Activated T-cell treated with anti-CD3 and anti-CD28 coated beads for 24 hours (primary cell): ENCODE measurements around the gene PTPRS.
"Not testable (repeated sequence)": the region's sequence is repeated elsewhere in the genome, so short reads cannot be mapped to it uniquely, and the experiment has no call there.

Experiments
- DNase-seq: peaks from one replicate; pipeline ENCODE4 v3.0.0-alpha.2; 2020; ENCODE audit warnings: low read depth

Gene PTPRS

DNA sequence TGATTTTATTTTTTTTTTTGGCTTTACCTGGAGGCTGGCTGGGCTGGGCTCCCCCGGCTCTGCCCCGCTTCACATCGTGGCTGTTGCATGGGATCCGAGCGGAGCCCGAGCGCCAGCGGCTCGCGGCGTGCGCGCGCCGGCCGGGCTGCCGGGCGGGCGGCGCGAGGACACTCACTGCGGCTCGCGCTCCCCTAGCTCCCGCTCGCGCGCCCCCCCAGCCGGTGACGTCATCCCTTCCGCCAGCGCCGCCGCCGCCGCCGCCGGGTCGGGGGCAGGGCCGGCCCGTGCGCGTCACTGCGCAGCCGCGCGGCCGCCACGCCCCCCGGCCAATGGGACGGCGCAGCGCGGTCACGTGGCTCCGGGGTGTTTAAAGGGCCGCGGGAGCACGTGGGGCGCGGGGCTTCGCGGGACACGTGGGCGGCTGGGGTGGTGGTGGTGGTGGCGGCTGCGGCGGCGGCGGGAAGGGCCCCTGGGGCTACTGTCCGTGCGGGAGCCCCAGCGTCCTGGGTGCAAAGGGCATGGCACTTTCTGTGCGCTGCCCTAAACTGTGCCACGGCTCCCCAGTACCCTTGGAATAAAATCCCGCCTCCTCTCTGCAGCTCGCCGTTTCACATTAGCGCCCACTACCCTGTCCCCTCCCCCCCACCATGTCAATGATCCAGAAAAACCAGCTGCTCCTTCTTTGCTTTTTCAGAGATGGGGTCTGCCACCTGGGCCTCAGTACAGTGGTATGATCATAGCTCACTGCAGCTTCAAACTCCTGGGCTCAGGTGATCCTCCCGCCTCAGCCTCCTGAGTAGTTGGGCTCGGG, at the start of gene PTPRS:
Gene PTPRS (minus strand): TSS at position 176 of the 811 bp plus-strand sequence. CDS start 54,672 bp downstream, outside the sequence.
- peak; percentile 43 for DNase-seq

DNA sequence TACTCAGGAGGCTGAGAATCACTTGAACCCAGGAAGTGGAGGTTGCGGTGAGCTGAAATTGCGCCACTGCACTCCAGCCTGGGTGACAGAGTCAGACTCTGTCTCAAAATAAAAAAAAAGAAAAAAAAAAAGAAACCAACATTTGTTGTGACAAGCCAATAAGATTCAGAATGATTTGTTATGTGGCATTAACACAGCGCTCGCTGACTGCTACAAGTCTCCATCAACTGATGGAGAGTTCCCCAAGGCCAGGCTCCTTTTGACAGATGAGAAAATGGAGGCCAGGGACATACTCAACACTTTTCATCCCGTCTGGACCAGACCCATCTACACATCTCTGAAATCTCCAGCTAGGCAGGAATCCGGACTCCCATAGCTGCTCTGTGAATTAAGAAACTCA, 48.7 kb upstream of the PTPRS start:
- DNase-seq, result no peak

DNA sequence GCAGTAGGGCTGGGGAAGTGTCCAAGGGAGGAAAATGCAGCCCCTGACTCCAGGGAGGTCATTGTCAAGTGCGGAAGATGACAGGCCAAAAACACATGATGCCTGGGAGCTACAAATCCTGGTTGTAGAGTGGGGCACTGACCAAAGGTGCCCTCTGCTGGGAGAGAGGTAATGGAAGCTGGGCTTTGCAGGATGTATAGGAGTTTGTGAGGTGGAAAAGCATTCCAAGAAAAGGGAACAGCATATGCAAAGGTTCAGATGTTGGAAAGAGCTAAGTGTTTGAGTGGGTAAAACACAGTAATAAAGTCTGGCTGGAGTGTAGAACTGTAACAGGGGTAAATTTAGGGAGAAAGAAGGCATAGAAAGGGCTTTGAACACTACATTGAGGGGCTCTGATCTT, 46.9 kb upstream of the PTPRS start:
- no peak for DNase-seq

DNA sequence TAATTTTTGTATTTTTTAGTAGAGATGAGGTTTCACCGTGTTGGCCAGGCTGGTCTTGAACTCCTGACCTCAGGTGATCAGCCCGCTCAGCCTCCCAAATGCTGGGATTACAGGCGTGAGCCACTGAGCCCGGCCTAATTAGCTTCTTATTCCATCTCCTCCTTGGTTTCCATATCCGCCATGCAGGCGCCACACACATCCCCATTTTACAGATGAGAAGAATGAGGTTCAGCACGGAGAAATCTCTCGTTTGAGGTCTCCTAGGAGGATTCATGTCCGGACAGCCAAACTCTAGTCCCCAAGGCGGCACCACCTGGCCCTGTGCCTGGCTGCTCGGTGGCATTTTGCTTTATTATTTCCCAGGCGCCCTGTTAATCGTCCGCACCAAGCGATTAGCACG, 46.2 kb upstream of the PTPRS start:
- no peak for DNase-seq

DNA sequence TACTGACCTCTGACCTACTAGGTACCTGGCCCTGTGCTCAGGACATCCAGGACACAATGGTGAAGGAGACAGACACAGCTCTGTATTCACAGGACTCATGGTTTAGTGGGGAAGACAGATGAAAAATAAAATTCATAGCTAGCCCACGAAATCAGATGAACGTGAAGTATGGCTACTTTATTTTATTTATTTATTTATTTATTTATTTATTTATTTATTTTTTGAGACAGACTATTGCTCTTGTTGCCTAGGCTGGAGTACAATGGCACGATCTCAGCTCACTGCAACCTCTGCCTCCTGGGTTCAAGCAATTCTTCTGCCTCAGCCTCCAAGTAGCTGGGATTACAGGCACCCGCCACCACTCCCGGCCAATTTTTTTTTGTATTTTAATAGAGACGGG, 40.6 kb upstream of the PTPRS start:
- not testable (repeated sequence) for DNase-seq

DNA sequence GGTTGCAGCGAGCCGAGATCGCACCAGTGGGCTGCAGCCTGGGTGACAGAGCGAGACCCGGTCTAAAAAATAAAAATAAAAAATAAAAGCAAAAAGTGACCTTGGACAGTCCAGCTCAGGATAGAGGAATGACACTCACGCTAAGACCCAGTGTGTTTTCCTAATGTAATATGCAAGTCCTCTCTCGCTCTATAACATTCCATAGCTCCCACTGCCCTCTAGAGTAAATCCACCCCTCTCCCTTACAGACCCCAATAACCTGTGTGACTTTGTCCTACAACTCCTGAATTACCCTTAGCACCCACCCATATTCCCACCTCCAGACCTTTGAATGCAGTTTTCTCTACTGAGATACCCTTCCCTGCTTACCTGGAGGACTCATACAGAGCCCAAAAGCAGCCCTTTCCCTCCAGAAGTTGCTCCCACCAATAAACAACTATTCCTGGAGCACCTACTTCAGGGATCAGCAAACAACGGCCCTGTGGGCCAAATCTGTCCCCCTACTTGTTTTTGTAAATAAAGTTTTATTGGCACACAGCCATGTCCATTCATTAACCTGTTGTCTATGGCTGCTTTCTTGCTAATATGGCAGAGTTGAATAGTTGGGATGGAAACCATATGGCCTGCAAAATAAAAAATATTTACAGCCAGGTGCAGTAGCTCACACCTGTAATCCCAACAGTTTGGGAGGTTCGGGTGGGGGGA, 39.8 kb upstream of the PTPRS start:
- DNase-seq, result no peak

DNA sequence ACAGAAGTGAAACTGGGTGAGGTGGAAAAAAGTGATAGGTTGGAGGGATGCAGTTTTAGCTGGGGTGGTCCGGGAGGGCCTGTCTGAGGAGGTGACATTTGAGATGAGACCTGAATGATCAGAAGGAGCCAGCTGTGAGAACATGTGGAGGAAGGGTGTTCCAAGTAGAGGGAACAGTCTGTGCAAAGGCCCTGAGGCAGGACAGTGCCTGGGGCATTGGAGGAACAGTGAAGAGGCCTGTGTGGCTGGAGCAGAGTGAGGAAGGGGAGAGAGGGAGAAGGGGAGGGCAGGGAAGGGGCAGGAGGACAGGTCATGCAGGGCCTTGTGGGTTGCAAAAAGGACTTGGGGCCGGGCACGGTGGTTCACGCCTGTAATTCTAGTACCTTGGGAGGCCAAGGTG, 36.3 kb upstream of the PTPRS start:
- no peak for DNase-seq

DNA sequence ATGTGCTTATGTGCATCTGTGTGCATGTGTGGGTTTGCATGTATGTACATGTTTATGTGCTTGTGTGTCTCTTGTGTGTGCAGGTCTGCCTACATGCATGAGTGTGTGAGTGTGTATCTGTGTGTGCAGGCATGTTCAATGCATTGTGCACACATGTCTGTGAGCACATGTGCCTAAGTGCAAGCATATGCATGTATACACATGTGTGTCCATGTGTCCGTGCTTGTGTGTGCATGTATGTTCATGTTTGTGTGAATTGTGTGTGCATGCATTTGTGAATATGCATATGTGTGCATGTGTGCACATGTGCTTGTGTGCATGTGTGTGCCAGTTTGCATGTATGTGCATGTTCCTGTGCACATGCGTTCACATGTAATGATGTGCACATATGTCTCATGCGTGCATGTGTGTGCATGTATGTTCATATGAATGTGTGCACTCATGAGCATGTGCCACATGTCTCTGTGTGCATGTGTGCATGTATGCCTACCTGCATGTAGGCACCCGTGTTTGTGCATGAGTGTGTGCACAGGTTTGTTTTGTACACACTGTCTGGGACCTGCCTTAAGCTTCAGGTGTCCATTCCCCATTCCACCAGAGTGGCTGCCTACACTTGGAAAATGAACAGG, 32.1 kb upstream of the PTPRS start:
- DNase-seq, result no peak

DNA sequence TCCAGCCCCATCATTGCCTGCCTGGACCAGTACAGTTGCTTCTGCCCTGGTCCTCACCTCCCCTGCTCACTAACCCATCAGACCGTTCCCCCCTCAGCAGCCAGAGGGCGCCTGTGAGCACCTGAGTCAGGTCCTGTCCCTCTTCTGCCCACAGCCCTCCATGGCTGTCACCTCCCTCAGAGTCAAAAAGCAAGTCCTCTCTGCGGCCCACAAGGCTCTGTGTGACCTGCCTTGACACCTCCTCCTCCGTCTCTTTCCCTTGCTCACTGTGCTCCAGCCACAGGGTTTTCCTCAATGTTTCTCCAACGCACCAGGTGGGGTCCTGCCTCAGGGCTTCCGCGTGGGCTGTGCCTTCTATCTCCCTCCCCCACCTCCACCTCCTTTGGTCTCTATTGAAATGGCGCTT, 29.4 kb upstream of the PTPRS start:
- peak; percentile 45 for DNase-seq

DNA sequence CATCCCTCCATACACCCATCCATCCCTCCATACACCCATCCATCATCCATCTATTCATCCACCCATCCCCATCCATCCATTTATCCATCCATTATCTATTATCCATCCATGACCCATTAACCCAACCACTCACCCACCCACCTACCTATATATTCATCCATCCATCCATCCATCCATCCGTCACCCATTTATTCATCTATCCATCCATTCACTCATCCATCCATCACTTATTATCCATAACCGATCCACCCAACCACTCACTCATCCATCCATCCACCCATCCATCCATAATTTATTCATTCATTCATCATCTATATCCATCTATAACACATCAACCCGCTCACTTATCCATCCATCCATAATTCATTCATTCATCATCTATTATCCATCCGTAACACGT, 28.7 kb upstream of the PTPRS start:
- DNase-seq, result no peak

DNA sequence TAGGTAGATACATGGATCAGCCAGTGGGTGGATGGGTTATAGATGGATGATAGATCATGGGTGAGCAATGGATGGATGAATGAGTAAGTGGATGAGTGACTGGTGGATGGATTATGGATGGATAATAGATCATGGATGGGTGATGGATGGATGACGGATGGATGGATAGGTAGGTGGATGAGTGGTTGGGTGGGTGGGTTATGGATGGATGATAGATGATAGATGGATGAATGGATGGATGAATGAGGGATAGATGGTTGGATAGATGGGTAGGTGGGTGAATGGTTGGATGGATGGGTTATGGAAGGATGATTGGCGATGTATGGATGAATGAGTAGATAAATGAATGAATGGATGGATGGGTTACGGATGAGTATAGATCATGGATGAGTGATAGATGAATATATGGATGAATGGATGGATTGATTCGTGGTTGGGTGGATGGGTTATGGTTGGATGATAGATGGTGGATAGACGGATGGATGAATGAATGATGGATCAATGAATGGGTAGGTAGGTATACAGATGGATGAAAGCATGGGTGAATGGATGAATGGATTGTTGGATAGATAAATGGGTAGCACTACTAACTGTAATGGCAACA, 27.0 kb upstream of the PTPRS start:
- no peak for DNase-seq

DNA sequence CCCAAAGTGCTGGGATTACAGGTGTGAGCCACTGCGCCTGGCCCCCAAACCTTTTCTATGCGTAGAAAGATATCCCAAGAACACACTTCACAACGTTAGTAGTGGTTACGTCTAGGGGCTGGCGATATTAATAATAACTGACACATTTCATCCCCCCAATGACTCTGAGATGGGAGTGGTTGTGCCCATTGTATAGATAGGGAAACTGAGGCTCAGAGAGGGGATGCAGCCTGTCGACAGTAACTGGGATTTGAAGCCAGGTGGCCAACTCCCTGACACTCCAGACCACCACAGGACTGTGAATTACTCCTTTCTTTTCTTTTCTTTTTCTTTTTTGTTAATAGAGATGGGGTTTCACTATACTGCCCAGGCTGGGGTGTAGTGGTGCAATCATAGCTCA, 25.3 kb upstream of the PTPRS start:
- no peak for DNase-seq

DNA sequence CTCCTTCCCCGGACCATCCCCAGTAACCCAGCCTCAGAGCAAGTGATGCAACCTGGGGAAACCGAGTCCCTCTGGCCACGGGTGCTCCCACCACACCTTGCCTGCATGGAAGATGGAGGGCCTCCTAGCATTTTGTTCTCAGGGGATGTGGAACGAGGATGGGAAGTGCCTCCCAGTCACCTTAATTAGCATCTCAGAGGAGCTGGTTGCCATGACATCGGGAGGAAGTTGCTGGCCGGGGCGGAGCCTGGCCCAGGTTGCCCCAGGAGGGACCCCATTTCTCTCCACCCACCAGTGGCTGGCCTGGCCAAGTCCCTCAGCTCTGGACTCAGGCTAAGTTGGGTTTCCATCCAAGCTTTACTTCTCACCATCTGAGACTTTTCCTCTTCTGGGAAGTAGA, 24.1 kb upstream of the PTPRS start:
- DNase-seq, result no peak

DNA sequence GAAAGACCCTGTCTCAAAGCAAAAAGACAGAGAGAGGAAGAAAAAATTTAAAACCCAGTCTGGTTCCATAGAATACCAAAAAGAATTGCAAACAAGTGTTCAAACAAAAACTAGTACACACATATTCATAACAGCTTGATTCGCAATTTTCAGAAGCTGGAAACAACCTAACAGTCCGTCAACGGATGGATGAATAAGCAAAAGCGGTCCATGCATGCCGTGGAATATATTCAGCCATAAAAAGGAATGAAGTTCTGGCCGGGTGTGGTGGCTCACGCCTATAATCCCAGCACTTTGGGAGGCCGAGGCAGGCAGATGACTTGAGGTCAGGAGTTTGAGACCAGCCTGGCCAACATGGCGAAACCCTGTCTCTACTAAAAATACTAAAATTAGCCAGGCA, 21.2 kb upstream of the PTPRS start:
- not testable (repeated sequence) for DNase-seq

DNA sequence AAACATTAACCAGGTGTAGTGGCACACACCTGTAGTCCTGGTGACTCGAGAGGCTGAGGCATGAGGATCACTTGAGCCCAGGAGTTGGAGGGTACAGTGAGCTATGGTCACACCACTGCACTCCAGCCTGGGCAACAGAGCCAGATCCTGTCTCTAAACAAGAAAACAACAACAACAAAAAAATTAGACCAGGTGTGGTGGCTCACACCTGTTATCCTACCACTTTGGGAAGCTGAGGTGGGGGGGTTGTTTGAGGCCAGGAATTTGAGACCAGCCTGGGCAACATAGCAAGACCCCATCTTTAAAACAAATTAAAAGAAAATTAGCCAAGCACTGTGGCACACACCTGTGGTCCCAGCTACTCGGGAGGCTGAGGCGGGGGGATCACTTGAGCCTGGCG, 20.8 kb upstream of the PTPRS start:
- no peak for DNase-seq

DNA sequence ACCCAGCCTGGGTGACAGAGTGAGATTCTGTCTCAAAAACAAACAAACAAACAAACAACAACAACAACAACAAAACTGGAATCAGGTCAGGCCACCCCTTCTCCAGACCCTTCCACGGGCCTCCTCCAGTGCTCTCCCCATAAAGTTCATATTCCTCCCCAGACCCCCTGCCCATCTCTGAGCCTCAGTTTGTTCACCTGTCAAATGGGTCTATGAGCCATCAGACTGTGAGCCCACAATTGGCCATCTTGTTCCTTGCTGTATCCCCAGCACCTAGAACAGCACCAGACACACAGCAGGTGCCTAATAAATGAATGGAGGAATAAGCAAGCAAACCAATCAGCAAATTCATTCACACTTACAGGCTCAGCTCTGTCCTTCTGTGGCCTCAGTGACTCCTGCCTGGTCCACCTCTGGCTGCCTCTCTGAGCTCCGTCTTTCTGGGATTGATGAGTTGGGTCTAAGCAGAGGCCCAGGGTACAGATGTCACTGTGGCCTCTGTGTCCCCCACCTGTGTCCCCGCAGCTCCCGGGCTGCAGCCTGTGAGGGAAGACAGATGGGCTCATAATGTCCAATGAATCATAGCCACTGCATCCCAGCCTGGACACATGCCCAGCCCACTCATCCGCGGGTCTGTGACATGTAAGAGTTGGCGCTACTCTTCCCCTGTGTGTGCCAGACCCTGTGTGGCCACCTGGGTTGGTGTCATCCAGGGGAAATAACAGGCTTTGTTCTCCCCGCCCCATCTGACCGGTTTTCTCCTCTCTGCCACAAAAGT, 19.6 kb upstream of the PTPRS start:
- no peak for DNase-seq

DNA sequence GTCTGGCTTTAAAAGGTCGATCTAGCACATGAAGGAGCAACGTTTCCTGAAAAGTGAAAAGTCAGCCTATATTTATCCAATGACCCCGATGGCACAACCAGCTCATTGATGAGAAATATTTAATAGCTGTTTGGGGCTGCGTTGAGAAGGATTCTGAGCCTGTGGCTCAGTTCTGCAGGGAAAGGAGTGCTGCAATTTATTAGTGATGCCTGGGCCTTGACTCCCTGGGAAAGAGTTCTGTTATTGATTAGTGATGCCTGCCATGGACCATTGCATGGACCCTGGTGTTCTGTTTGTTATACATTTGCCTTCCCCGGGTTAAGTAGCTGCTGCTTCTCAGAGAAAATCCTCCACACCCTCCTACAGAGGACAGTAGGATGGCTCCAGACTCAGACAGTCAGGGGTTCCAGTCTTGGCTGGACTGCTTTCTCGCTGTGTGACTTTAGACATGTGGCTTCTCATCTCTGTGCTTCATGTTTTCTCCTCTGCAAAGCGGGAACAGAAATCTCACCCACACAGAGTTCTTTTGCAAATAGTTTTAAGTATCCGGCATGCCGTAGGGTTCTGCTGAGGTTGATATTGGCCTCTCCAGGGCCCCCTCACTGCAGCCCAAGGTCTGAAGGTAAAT, 17.7 kb upstream of the PTPRS start:
- no peak for DNase-seq

DNA sequence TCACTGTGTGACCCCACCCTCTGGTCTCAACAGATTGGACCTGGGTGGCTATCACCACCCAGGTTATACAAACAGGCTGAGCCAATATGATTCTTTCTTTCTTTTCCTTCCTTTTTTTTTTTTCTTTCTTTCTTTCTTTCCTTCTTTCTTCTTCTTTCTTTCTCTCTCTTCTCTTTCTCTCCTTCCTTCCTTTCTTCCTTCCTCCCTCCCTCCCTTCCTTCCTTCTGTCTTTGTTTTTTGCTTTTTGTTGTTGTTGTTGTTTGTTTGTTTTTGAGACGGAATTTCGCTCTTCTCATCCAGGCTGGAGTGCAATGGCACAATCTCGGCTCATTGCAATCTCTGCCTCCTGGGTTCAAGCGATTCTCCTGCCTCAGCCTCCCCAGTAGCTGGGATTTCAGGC, 17.0 kb upstream of the PTPRS start:
- DNase-seq, result no peak

DNA sequence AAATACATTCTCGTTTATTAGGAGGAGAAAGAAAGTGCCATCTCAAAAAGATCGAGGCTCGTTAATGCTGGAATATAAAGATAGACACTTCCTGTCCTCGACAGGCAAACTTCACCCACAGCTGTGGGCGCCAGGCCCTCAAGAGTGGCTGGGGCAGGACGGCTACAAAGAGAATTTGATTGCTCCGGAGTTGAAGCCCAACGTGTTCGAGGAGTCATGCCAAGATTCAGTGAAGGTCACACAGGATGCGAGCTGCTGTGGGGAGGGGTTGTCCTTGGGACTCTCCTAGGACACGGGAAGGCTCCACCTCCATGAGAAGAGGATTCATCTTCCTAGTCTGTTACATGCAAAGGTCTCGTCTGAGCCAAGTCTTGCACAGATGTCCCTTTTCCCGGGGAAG, 16.3 kb upstream of the PTPRS start:
- no peak for DNase-seq

DNA sequence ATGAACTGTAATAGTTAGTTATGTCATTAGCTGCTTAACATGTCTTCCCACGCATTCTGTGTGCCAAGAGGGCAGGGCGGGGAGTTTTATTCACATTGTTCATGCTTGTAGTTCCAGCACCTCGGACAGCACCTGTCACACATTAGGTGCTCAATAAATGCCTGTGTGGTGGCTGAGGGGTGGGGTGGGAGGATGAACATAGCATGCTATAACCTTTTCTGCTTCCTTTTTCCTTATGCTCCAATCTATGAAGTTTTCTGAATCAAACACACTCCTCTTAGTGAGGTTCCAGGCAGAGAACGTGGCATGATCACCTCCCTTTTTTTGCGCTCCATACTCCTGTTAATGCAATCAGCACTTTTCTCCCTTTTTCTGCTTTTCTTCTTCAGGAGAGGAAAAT, 15.8 kb upstream of the PTPRS start:
- DNase-seq, result no peak

DNA sequence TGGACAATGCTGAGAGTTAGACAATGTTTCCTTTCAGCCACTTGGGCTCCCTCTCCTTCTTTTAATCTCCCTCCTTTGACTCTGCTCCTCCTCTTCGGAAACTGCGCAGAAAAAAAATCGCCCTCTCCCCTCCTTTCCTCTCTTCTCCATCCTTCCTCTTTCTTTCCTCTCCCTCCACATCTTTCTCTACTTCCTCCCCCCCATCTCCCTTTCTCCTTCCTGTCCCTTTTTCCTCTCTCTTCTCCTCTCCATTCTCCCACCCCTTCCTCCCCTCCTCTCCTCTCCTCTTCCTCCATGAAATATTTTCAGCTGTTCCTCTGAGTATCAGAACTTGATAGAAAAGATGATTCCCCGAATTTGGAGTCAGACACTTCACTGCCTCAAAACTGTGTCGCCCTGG, 15.1 kb upstream of the PTPRS start:
- no peak for DNase-seq

DNA sequence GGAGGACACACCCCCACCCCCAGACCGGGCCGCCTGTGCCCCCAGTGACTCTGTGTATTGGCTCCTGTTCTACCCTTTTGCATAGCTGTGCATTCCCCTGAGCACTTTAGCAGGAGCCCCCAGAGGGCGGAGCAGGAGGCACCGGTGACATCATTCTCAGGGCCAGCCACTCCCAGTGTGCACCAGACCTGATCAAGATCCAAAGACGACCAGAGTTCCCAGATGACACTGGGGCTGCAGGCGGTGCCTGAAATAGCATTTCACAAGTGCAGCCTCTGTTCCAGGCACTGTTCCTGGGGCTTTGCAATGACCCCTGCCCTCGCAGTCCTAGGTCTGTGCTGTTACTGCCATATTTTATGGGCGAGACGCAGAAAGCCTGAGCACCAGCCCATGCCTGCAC, 14.5 kb upstream of the PTPRS start:
- no peak for DNase-seq
